ENCODE results near the gene FAM234B. TPM values are rescaled to one million over a fixed set of nuclear protein-coding genes. Genes with fewer than 3 reads are reported as not detected.
A peak's percentile ranks its signal among the peaks of the same experiment; 100 is the strongest.

The FAM234B gene
- total RNA-seq (9.6 TPM), polyA plus RNA-seq (ENCODE audit: insufficient read depth, low read depth, low replicate concordance) (9.6 TPM)
- long read RNA-seq, donor 1: 0 reads
- long read RNA-seq, donor 2: 0 reads
- long read RNA-seq, donor 3: 0 reads
- long read RNA-seq, donor 4, full-length matches to known transcripts: 1 of 1 reads
- long read RNA-seq, donor 4, partial matches to known transcripts: 0 of 1 reads
- long read RNA-seq, donor 4, other reads (novel, unspliced or antisense): 0 of 1 reads
- long read RNA-seq, donor 5: 0 reads
- long read RNA-seq, donor 6: 0 reads
- long read RNA-seq, donor 7, partial matches to known transcripts: 0 of 1 reads
- long read RNA-seq, donor 7, other reads (novel, unspliced or antisense): 1 of 1 reads
- long read RNA-seq, donor 8: 0 reads
- long read RNA-seq, donor 9, full-length matches to known transcripts: 1 of 1 reads
- long read RNA-seq, donor 9, partial matches to known transcripts: 0 of 1 reads
- long read RNA-seq, donor 9, other reads (novel, unspliced or antisense): 0 of 1 reads
- long read RNA-seq, donor 10, full-length matches to known transcripts: 1 of 1 reads
- long read RNA-seq, donor 10, partial matches to known transcripts: 0 of 1 reads
- long read RNA-seq, donor 10, other reads (novel, unspliced or antisense): 0 of 1 reads

DNA sequence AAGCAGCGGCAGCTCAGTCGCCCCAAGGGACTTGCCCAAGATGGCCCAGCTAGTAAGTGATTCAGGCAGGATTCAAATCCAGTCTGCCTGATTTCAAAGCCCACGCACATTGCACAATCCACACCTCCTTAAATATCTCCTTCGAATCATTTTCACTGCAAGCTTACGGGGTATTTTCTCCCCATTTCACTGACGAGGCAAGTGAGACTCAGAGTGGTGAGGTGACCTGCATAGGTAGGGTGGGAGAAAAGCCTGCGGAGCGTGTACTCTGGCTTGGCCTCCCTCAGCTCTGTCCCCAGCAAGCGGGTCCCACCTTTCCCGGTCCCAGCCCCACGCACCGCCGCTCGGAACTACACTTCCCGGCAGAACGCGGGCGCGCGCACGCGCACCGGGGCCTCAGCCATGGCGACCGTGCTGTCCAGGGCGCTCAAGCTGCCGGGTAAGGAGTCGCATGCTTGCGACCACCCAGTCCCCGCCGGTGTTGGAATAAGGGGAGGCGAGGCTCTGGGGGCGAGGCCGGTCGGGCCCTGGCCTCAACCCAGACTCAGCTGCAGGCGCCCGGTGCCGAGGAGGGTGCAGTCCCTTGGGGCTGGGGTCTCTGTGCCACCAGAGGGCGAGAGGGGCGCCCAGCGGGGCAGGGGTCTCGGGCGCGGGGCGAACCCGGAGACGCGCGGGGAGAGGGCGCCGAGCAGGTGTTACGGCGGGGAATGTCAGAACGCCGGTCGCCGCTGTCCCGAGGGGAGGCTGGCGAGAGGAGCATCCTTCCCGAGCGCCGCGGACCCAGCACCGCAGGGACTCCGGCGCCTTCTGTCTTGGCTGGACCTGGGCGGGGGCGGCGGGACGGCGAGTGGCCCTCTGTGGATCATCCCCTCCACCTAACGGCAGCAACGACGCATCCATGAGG, at the start of gene FAM234B:
TSS of gene FAM234B (plus strand) at position 380 of the 904 bp plus-strand sequence. CDS start at position 403, 23 bp downstream.
- Histone ChIP-seq H3K36me3 (ENCODE audit: control insufficient read depth in 2 of 3, insufficient read depth in 3 of 3, low read length in 3 of 3) (no peaks in the 10 kb centered on the region), H3K9ac (ENCODE audit: low read length in 3 of 3) (peak within 1 kb of the TSS; percentile 45 to 76 (median 61)), H3K9me3 (ENCODE audit: control insufficient read depth in 2 of 3, insufficient read depth in 1 of 3, low read length in 3 of 3) (no peaks in the 10 kb centered on the region), H3K27me3 (ENCODE audit: control insufficient read depth, insufficient read depth, low read length) (no peaks in the 10 kb centered on the region), H3K4me1 (ENCODE audit: control insufficient read depth in 2 of 3, insufficient read depth in 2 of 3, low read depth in 1 of 3, low read length in 3 of 3) (peaks cover 0 to 4% (median 4%) of the 10 kb centered on the region in 3 donors), H3K4me3 (ENCODE audit: low read length in 3 of 3) (peak within 1 kb of the TSS; percentile 70 to 87 (median 80)), H3K27ac (ENCODE audit: low read depth in 2 of 2, low read length in 2 of 2) (no peak within 1 kb of the TSS)
- no peak for FAIRE-seq
- peak; percentile 84 to 92 (median 87) for DNase-seq
- TF ChIP-seq, protein P1, sequence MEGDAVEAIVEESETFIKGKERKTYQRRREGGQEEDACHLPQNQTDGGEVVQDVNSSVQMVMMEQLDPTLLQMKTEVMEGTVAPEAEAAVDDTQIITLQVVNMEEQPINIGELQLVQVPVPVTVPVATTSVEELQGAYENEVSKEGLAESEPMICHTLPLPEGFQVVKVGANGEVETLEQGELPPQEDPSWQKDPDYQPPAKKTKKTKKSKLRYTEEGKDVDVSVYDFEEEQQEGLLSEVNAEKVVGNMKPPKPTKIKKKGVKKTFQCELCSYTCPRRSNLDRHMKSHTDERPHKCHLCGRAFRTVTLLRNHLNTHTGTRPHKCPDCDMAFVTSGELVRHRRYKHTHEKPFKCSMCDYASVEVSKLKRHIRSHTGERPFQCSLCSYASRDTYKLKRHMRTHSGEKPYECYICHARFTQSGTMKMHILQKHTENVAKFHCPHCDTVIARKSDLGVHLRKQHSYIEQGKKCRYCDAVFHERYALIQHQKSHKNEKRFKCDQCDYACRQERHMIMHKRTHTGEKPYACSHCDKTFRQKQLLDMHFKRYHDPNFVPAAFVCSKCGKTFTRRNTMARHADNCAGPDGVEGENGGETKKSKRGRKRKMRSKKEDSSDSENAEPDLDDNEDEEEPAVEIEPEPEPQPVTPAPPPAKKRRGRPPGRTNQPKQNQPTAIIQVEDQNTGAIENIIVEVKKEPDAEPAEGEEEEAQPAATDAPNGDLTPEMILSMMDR (IDR thresholded peaks at IDR 0.05; ENCODE audit: borderline replicate concordance, extremely low read depth, insufficient read depth): no peak
- intact Hi-C loops (cut with DNase I): no loop called here

GRCh38 chr12:12995088-12995487, 49.1 kb upstream of the FAM234B start:
- FAIRE-seq (no peak), DNase-seq (no peak)
- H3K27me3 ChIP-seq (ENCODE audit: control insufficient read depth, insufficient read depth, low read length): no peaks in the 10 kb centered on the region
- TF ChIP-seq, protein P1 (IDR thresholded peaks at IDR 0.05; ENCODE audit: borderline replicate concordance, extremely low read depth, insufficient read depth): no peak
- H3K4me3 ChIP-seq (ENCODE audit: low read length in 3 of 3): no peak overlapping the region
- intact Hi-C loops (cut with DNase I): no loop called here
- no peaks in the 10 kb centered on the region for H3K9me3 ChIP-seq (ENCODE audit: control insufficient read depth in 2 of 3, insufficient read depth in 1 of 3, low read length in 3 of 3)
- H3K27ac ChIP-seq (ENCODE audit: low read depth in 2 of 2, low read length in 2 of 2): no peak overlapping the region
- peaks cover 0 to 21% (median 14%) of the 10 kb centered on the region in 3 donors for H3K4me1 ChIP-seq (ENCODE audit: control insufficient read depth in 2 of 3, insufficient read depth in 2 of 3, low read depth in 1 of 3, low read length in 3 of 3)
- H3K9ac ChIP-seq (ENCODE audit: low read length in 3 of 3): no peak overlapping the region
- no peaks in the 10 kb centered on the region for H3K36me3 ChIP-seq (ENCODE audit: control insufficient read depth in 2 of 3, insufficient read depth in 3 of 3, low read length in 3 of 3)

- Histone ChIP-seq H3K36me3 (ENCODE audit: control insufficient read depth in 2 of 3, insufficient read depth in 3 of 3, low read length in 3 of 3) (no peaks in the 10 kb centered on the region), H3K27ac (ENCODE audit: low read depth in 2 of 2, low read length in 2 of 2) (no peak overlapping the region), H3K9ac (ENCODE audit: low read length in 3 of 3) (no peak overlapping the region), H3K27me3 (ENCODE audit: control insufficient read depth, insufficient read depth, low read length) (no peaks in the 10 kb centered on the region), H3K4me1 (ENCODE audit: control insufficient read depth in 2 of 3, insufficient read depth in 2 of 3, low read depth in 1 of 3, low read length in 3 of 3) (peaks cover 0 to 21% (median 14%) of the 10 kb centered on the region in 3 donors), H3K4me3 (ENCODE audit: low read length in 3 of 3) (no peak overlapping the region), H3K9me3 (ENCODE audit: control insufficient read depth in 2 of 3, insufficient read depth in 1 of 3, low read length in 3 of 3) (no peaks in the 10 kb centered on the region)
- FAIRE-seq: no peak
- TF ChIP-seq, protein P1 (IDR thresholded peaks at IDR 0.05; ENCODE audit: borderline replicate concordance, extremely low read depth, insufficient read depth): no peak
- DNase-seq: no peak
- intact Hi-C loops (cut with DNase I): no loop called here
These were observed 48.0 kb upstream of the FAM234B start for GRCh38 chr12:12996209-12996608.
